HEK293 (cell line): ENCODE data around the gene CCDC78.

Experiments
- GLIS2 ChIP-seq: fragments of 450-650 bp; formaldehyde crosslinking; IDR thresholded peaks from 2 replicates; pipeline ENCODE4 v1.5.1; 2016; ENCODE audit warnings: missing biosample characterization, missing genetic modification characterization
- HIC1 ChIP-seq: fragments of 450-650 bp; formaldehyde crosslinking; IDR thresholded peaks from 2 replicates; pipeline ENCODE4 v1.5.1; 2016; ENCODE audit warnings: missing biosample characterization, missing genetic modification characterization
- MYNN ChIP-seq: fragments of 450-650 bp; formaldehyde crosslinking; IDR thresholded peaks from 2 replicates; pipeline ENCODE4 v1.5.1; 2016; ENCODE audit warnings: missing biosample characterization, missing genetic modification characterization, borderline replicate concordance
- PRDM4 ChIP-seq: fragments of 450-650 bp; formaldehyde crosslinking; IDR thresholded peaks from 2 replicates; pipeline ENCODE4 v1.5.1; 2017; ENCODE audit warnings: missing biosample characterization, missing genetic modification characterization
- YY1 ChIP-seq: fragments of 450-650 bp; formaldehyde crosslinking; IDR thresholded peaks from 2 replicates; pipeline ENCODE4 v1.5.1; 2018; ENCODE audit warnings: missing biosample characterization, missing genetic modification characterization
- ZBTB10 ChIP-seq: fragments of 450-650 bp; formaldehyde crosslinking; IDR thresholded peaks from 2 replicates; pipeline ENCODE4 v1.5.1; 2016; ENCODE audit warnings: missing biosample characterization, missing genetic modification characterization
- ZBTB44 ChIP-seq: fragments of 450-650 bp; IDR thresholded peaks from 2 replicates; pipeline ENCODE4 v1.5.1; 2018; ENCODE audit warnings: missing biosample characterization, mild to moderate bottlenecking, missing genetic modification characterization
- ZBTB8A ChIP-seq: fragments of 450-650 bp; formaldehyde crosslinking; IDR thresholded peaks from 2 replicates; pipeline ENCODE4 v1.5.1; 2016; ENCODE audit warnings: missing biosample characterization, missing genetic modification characterization
- ZFHX2 ChIP-seq: fragments of 450-650 bp; formaldehyde crosslinking; conservative IDR thresholded peaks from 2 replicates; pipeline ENCODE4 v1.5.1; 2016; ENCODE audit warnings: missing biosample characterization, missing genetic modification characterization
- ZFP37 ChIP-seq: fragments of 450-650 bp; formaldehyde crosslinking; IDR thresholded peaks from 2 replicates; pipeline ENCODE4 v1.5.1; 2016; ENCODE audit warnings: missing biosample characterization, missing genetic modification characterization
- ZNF175 ChIP-seq: fragments of 450-650 bp; formaldehyde crosslinking; IDR thresholded peaks from 2 replicates; pipeline ENCODE4 v1.5.1; 2016; ENCODE audit warnings: missing biosample characterization, missing genetic modification characterization
- ZNF2 ChIP-seq: fragments of 450-650 bp; formaldehyde crosslinking; IDR thresholded peaks from 2 replicates; pipeline ENCODE4 v1.5.1; 2016; ENCODE audit warnings: missing biosample characterization, missing genetic modification characterization
- ZNF324 ChIP-seq: fragments of 450-650 bp; formaldehyde crosslinking; IDR thresholded peaks from 2 replicates; pipeline ENCODE4 v1.5.1; 2016; ENCODE audit warnings: missing biosample characterization, missing genetic modification characterization
- ZNF48 ChIP-seq: fragments of 450-650 bp; formaldehyde crosslinking; IDR thresholded peaks from 2 replicates; pipeline ENCODE4 v1.5.1; 2016; ENCODE audit warnings: missing biosample characterization, missing genetic modification characterization
- ZNF544 ChIP-seq: fragments of 450-650 bp; formaldehyde crosslinking; IDR thresholded peaks from 2 replicates; pipeline ENCODE4 v1.5.0; 2017; ENCODE audit warnings: missing biosample characterization, missing genetic modification characterization
- ZNF561 ChIP-seq: fragments of 450-650 bp; IDR thresholded peaks from 2 replicates; pipeline ENCODE4 v1.5.1; 2018; ENCODE audit warnings: missing biosample characterization, missing genetic modification characterization, borderline replicate concordance
- ZNF621 ChIP-seq: fragments of 450-650 bp; formaldehyde crosslinking; IDR thresholded peaks from 2 replicates; pipeline ENCODE4 v1.5.1; 2017; ENCODE audit warnings: missing biosample characterization, missing genetic modification characterization
- ZNF707 ChIP-seq: fragments of 450-650 bp; formaldehyde crosslinking; IDR thresholded peaks from 2 replicates; pipeline ENCODE4 v1.5.1; 2016; ENCODE audit warnings: missing biosample characterization, missing genetic modification characterization
- ZNF76 ChIP-seq: fragments of 450-650 bp; formaldehyde crosslinking; IDR thresholded peaks from 2 replicates; pipeline ENCODE4; 2016; ENCODE audit warnings: low read depth, missing biosample characterization, missing genetic modification characterization, borderline replicate concordance
- ZNF791 ChIP-seq: fragments of 450-650 bp; formaldehyde crosslinking; IDR thresholded peaks from 2 replicates; pipeline ENCODE4 v1.5.1; 2016; ENCODE audit warnings: missing biosample characterization, missing genetic modification characterization
- ZNF792 ChIP-seq: fragments of 450-650 bp; formaldehyde crosslinking; IDR thresholded peaks from 2 replicates; pipeline ENCODE4 v1.5.1; 2016; ENCODE audit warnings: missing biosample characterization, missing genetic modification characterization
- ZNF837 ChIP-seq: fragments of 450-650 bp; formaldehyde crosslinking; IDR thresholded peaks from 2 replicates; pipeline ENCODE4 v1.5.1; 2016; ENCODE audit warnings: missing biosample characterization, missing genetic modification characterization
- ZSCAN16 ChIP-seq: fragments of 450-650 bp; formaldehyde crosslinking; IDR thresholded peaks from 2 replicates; pipeline ENCODE4 v1.5.1; 2016; ENCODE audit warnings: missing biosample characterization, missing genetic modification characterization
- TF ChIP-seq, protein P1 (sequence below): fragments of 450-650 bp; formaldehyde crosslinking; optimal IDR thresholded peaks from 2 replicates; pipeline ENCODE3; 2016; ENCODE audit warnings: missing biosample characterization, mild to moderate bottlenecking, missing genetic modification characterization
- TF ChIP-seq, protein P2 (sequence below): fragments of 450-650 bp; formaldehyde crosslinking; IDR thresholded peaks from 2 replicates; pipeline ENCODE4 v1.5.1; 2017; ENCODE audit warnings: missing biosample characterization, missing genetic modification characterization

CCDC78 gene

DNA sequence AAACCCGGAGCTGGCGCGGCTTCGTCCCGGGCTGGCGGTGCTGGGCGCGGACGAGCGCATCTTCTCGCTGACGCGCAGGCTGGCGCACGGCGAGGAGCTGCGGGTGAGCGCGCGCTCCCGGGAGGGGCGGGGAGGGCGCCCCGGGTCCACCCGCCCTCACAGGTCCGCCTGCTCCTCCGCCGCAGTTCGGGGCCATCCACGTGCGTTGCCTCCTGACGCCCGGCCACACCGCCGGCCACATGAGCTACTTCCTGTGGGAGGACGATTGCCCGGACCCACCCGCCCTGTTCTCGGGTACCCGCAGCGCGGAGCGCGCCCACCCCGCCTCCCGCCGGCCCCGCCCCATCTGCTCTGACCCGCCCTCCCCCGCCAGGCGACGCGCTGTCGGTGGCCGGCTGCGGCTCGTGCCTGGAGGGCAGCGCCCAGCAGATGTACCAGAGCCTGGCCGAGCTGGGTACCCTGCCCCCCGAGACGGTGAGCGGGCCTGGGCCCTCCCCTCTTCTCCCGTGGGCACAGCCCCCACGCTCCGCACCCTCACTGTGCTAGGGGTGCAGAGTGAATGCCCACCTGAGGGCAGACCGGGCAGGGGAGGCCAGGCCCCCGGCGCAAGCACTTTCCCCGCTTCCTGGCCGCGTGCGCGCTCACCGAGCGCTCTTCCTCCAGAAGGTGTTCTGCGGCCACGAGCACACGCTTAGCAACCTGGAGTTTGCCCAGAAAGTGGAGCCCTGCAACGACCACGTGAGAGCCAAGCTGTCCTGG, 2.1 kb upstream of the CCDC78 start (continued):
- TF ChIP-seq, protein P1, sequence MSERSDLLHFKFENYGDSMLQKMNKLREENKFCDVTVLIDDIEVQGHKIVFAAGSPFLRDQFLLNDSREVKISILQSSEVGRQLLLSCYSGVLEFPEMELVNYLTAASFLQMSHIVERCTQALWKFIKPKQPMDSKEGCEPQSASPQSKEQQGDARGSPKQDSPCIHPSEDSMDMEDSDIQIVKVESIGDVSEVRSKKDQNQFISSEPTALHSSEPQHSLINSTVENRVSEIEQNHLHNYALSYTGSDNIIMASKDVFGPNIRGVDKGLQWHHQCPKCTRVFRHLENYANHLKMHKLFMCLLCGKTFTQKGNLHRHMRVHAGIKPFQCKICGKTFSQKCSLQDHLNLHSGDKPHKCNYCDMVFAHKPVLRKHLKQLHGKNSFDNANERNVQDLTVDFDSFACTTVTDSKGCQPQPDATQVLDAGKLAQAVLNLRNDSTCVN (tag by site-specific recombination): peak; percentile 86
- peak; percentile 61; the same call in 1 of the 2 replicates for TF ChIP-seq ZNF2
- TF ChIP-seq ZNF707: no peak
- no peak for TF ChIP-seq ZNF791 (tag by site-specific recombination)
- no peak for TF ChIP-seq ZNF621
- TF ChIP-seq ZNF76 (tag by site-specific recombination): no peak
- TF ChIP-seq ZNF561 (tag by site-specific recombination): no peak
- TF ChIP-seq ZBTB8A (tag by site-specific recombination): peak; percentile 62
- peak; percentile 43; the same call in 1 of the 2 replicates for TF ChIP-seq ZFHX2 (tag by site-specific recombination)
- no peak for TF ChIP-seq ZBTB10 (tag by site-specific recombination)
- no peak for TF ChIP-seq MYNN
- TF ChIP-seq ZSCAN16 (tag by site-specific recombination): no peak
- TF ChIP-seq ZFP37 (tag by site-specific recombination): no peak
- TF ChIP-seq ZBTB44 (tag by site-specific recombination): no peak
- TF ChIP-seq YY1: no peak
- TF ChIP-seq ZNF792: no peak
- no peak for TF ChIP-seq ZNF48
- TF ChIP-seq GLIS2 (tag by site-specific recombination): peak; percentile 75
- no peak for TF ChIP-seq PRDM4 (tag by site-specific recombination)
- TF ChIP-seq, protein P2, sequence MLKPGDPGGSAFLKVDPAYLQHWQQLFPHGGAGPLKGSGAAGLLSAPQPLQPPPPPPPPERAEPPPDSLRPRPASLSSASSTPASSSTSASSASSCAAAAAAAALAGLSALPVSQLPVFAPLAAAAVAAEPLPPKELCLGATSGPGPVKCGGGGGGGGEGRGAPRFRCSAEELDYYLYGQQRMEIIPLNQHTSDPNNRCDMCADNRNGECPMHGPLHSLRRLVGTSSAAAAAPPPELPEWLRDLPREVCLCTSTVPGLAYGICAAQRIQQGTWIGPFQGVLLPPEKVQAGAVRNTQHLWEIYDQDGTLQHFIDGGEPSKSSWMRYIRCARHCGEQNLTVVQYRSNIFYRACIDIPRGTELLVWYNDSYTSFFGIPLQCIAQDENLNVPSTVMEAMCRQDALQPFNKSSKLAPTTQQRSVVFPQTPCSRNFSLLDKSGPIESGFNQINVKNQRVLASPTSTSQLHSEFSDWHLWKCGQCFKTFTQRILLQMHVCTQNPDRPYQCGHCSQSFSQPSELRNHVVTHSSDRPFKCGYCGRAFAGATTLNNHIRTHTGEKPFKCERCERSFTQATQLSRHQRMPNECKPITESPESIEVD (tag by site-specific recombination): no peak
- TF ChIP-seq ZNF544 (tag by site-specific recombination): no peak
- TF ChIP-seq HIC1: peak; percentile 97
- TF ChIP-seq ZNF324 (tag by site-specific recombination): no peak
- TF ChIP-seq ZNF837 (tag by site-specific recombination): no peak
- no peak for TF ChIP-seq ZNF175
